Endothelial cell of umbilical vein (primary cell): ENCODE data around the gene C5AR1. TPM values are rescaled to one million over a fixed set of nuclear protein-coding genes. Genes with fewer than 3 reads are reported as not detected.

Source experiments
- BruUV-seq: library from RNA; stranded (reverse); fragments of 400-500 nt; replicated peaks from 2 replicates; lab custom pipeline; 2021; lab: Mats Ljungman, UMichigan
- CTCF ChIA-PET: fragments of 300-600, 350-600 bp; sonication (Branson Sonifier 250); formaldehyde crosslinking; loops from one replicate; lab custom pipeline; 2021; ENCODE audit warnings: antibody characterized with exemption, inconsistent platforms; lab: Charles Lee
- POLR2A ChIA-PET: fragments of 300-600, 350-600 bp; sonication (Branson Sonifier 250); formaldehyde crosslinking; loops from one replicate; lab custom pipeline; 2021; ENCODE audit warnings: antibody characterized with exemption, inconsistent platforms; lab: Charles Lee
- DNase-seq: peaks from one replicate; pipeline ENCODE4 v3.0.0-alpha.2; 2011; ENCODE audit warnings: low read depth, low spot score
- FAIRE-seq: peaks from 2 replicates; lab custom pipeline; 2011; peaks lifted over from hg19 to GRCh38; lab: Jason Lieb, UNC
- H2AFZ ChIP-seq: 2 replicates; pipeline ENCODE4 v1.6.0; 2012; ENCODE audit warnings: low read depth, low read length, control low read depth, inconsistent platforms
- H3K27ac ChIP-seq: 2 replicates; pipeline ENCODE4 v1.5.1; 2011; ENCODE audit warnings: low read depth, mild to moderate bottlenecking, control low read depth, low read length, moderate library complexity; ENCODE audit not compliant: insufficient read depth
- H3K27me3 ChIP-seq, 2 experiments: 2 replicates each; pipeline versions ENCODE4 v1.6.0 to v1.6.1; 2011; ENCODE audit warnings: low read length in 2 of 2, mixed read lengths in 1 of 2; ENCODE audit not compliant: control insufficient read depth in 2 of 2, insufficient read depth in 2 of 2
- H3K36me3 ChIP-seq, 2 experiments: 2 replicates in 1 of 2; 3 replicates in 1 of 2; pipeline ENCODE4 v1.5.1; 2011; ENCODE audit warnings: low read length in 2 of 2, mild to moderate bottlenecking in 1 of 2, moderate library complexity in 1 of 2; ENCODE audit not compliant: control insufficient read depth in 2 of 2, insufficient read depth in 2 of 2; ENCODE audit errors: extremely low read depth in 1 of 2
- H3K4me1 ChIP-seq: 3 replicates; pipeline ENCODE4 v1.5.1; 2011; ENCODE audit warnings: mild to moderate bottlenecking, low read length; ENCODE audit not compliant: control insufficient read depth, insufficient read depth; ENCODE audit errors: extremely low read depth
- H3K4me2 ChIP-seq: 2 replicates; pipeline ENCODE4 v1.6.1; 2011; ENCODE audit warnings: low read length, control low read depth, mixed read lengths; ENCODE audit not compliant: insufficient read depth
- H3K4me3 ChIP-seq, 3 experiments: fragments of 200-600 bp in 1 of 3; sonication (generic), shearing (Covaris generic) in 1 of 3; replicated peaks in 1 of 3; 2 replicates each; pipeline ENCODE4 v1.5.1; 2011 to 2016; ENCODE audit warnings: control low read depth in 3 of 3, low read length in 3 of 3, mild to moderate bottlenecking in 2 of 3, inconsistent platforms in 1 of 3, low read depth in 1 of 3, moderate library complexity in 1 of 3; ENCODE audit not compliant: insufficient read depth in 1 of 3
- H3K79me2 ChIP-seq: 2 replicates; pipeline ENCODE4 v1.6.0; 2012; ENCODE audit warnings: low read length, inconsistent platforms; ENCODE audit not compliant: control insufficient read depth, insufficient read depth
- H3K9ac ChIP-seq: replicated peaks from 2 replicates; pipeline ENCODE3; 2011; ENCODE audit warnings: low read length, control low read depth; ENCODE audit not compliant: insufficient read depth; ENCODE audit errors: extremely low read depth
- H3K9me1 ChIP-seq: replicated peaks from 3 replicates; pipeline ENCODE4 v1.6.0; 2011; ENCODE audit warnings: mild to moderate bottlenecking, low read length; ENCODE audit not compliant: control insufficient read depth, insufficient read depth; ENCODE audit errors: extremely low read depth
- H3K9me3 ChIP-seq: replicated peaks from 2 replicates; pipeline ENCODE4 v1.5.1; 2012; ENCODE audit warnings: low read length, inconsistent platforms; ENCODE audit not compliant: control insufficient read depth, insufficient read depth
- H4K20me1 ChIP-seq: replicated peaks from 2 replicates; pipeline ENCODE3; 2011; ENCODE audit warnings: mild to moderate bottlenecking, low read length; ENCODE audit not compliant: control insufficient read depth, insufficient read depth; ENCODE audit errors: extremely low read depth
- CTCF ChIP-seq, 2 donors: IDR thresholded peaks; 1 replicate in 1 of 2; 2 replicates in 1 of 2; pipeline ENCODE4 v1.5.1; 2011; ENCODE audit warnings: low read length in 2 of 2, mild to moderate bottlenecking in 2 of 2, moderate library complexity in 2 of 2, control low read depth in 1 of 2, inconsistent platforms in 1 of 2, low read depth in 1 of 2; ENCODE audit not compliant: insufficient read depth in 1 of 2; ENCODE audit errors: extremely low read depth in 1 of 2
- EZH2 ChIP-seq: IDR thresholded peaks from 2 replicates; pipeline ENCODE4 v1.6.1; 2012; ENCODE audit warnings: borderline replicate concordance, low read depth, mild to moderate bottlenecking, moderate library complexity, low read length, inconsistent platforms; ENCODE audit not compliant: severe bottlenecking
- FOS ChIP-seq: IDR thresholded peaks from 2 replicates; pipeline ENCODE4 v1.6.1; 2011; ENCODE audit warnings: mild to moderate bottlenecking, low read length, moderate library complexity, borderline replicate concordance; ENCODE audit not compliant: insufficient read depth
- GATA2 ChIP-seq: IDR thresholded peaks from 2 replicates; pipeline ENCODE4 v1.7.0; 2011; ENCODE audit warnings: low read depth, mild to moderate bottlenecking, moderate library complexity, mixed read lengths, low read length; ENCODE audit not compliant: insufficient read length, insufficient read depth
- JUN ChIP-seq: IDR thresholded peaks from 2 replicates; pipeline ENCODE4 v1.6.1; 2011; ENCODE audit warnings: borderline replicate concordance, low read depth; ENCODE audit not compliant: insufficient read length, insufficient read depth
- MAX ChIP-seq: IDR thresholded peaks from 2 replicates; pipeline ENCODE4 v1.6.1; 2011; ENCODE audit not compliant: insufficient read depth, insufficient read length
- MYC ChIP-seq: IDR thresholded peaks from one replicate; pipeline ENCODE4 v1.6.1; 2011; ENCODE audit warnings: mild to moderate bottlenecking, low read depth, low read length
- POLR2AphosphoS5 ChIP-seq: IDR thresholded peaks from 2 replicates; pipeline ENCODE4 v1.6.1; 2012; ENCODE audit warnings: low read depth, mild to moderate bottlenecking, control low read depth, low read length, moderate library complexity; ENCODE audit not compliant: insufficient read depth
- dilution Hi-C: fragments of 300-500 bp; cut with MboI; formaldehyde crosslinking; loops from one replicate; pipeline ENCODE4 v1.15.0; 2019; ENCODE audit warnings: low sequenced_read_pairs; ENCODE audit not compliant: extremely low pct_ligation_motif_present
- intact Hi-C: fragments of 100-400 bp; cut with micrococcal nuclease; formaldehyde crosslinking; loops from one replicate; pipeline ENCODE4 v1.10.0; 2022
- polyA plus RNA-seq, 4 experiments: library from polyadenylated mRNA; depleted of rRNA in 3 of 4; stranded (reverse) in 3 of 4; unstranded in 1 of 4; fragments of >200 nt; gene quantifications; 2 replicates each; pipeline versions ENCODE4 v1.2.1 to v1.2.3, GENCODE V29; 2011 to 2012; ENCODE audit warnings: missing spikeins in 1 of 4
- total RNA-seq: library from RNA; stranded (reverse); gene quantifications from 2 replicates; pipeline ENCODE4 v1.2.3, GENCODE V29; 2021

The C5AR1 gene
- total and polyA plus RNA-seq, 2 donors (not counting 3 experiments of a cell fraction or from before 2014, with no cell fraction given) = 0.11 to 0.49 TPM

GRCh38 chr19:47266401-47266941, 43.2 kb upstream of the C5AR1 start:
- dilution Hi-C loops = no loop called here
- Histone ChIP-seq H2AFZ (no peak overlapping the region), H3K4me2 (no peak overlapping the region), H3K36me3 (peaks cover 0 to 37% of the 10 kb centered on the region in 2 experiments), H3K27me3 (no peaks in the 10 kb centered on the region), H3K9me3 (no peaks in the 10 kb centered on the region), H3K4me3 (no peak overlapping the region), H3K9me1 (no peaks in the 10 kb centered on the region), H3K27ac (no peak overlapping the region), H3K4me1 (no peaks in the 10 kb centered on the region), H3K79me2 (no peaks in the 10 kb centered on the region), H4K20me1 (no peaks in the 10 kb centered on the region), H3K9ac (no peak overlapping the region)
- DNase-seq (no peak), FAIRE-seq (no peak)
- BruUV-seq = no TSS peak
- no peak for TF ChIP-seq GATA2
- no peak for TF ChIP-seq CTCF (IDR thresholded peaks at IDR 0.05; ENCODE audit: extremely low read depth in 1 of 2, insufficient read depth in 1 of 2, low read depth in 1 of 2, low read length in 2 of 2)
- TF ChIP-seq FOS = no peak
- TF ChIP-seq MYC = no peak
- TF ChIP-seq JUN = no peak
- no peak for TF ChIP-seq EZH2
- no peak for TF ChIP-seq POLR2AphosphoS5
- no peak for TF ChIP-seq MAX
- POLR2A ChIA-PET = interaction anchor here (0.5 kb wide), 1 partner anchor 1700 kb away, joined by 5 read pairs; no protein-coding TSS in a partner anchor
- CTCF ChIA-PET = interaction anchor here (0.7 to 1.0 kb wide), 2 partner anchors 9 to 56 kb away, joined by 3 read pairs; no protein-coding TSS in a partner anchor
- intact Hi-C loops = no loop called here
